Measurements from ENCODE around the gene TEX26.

DNA sequence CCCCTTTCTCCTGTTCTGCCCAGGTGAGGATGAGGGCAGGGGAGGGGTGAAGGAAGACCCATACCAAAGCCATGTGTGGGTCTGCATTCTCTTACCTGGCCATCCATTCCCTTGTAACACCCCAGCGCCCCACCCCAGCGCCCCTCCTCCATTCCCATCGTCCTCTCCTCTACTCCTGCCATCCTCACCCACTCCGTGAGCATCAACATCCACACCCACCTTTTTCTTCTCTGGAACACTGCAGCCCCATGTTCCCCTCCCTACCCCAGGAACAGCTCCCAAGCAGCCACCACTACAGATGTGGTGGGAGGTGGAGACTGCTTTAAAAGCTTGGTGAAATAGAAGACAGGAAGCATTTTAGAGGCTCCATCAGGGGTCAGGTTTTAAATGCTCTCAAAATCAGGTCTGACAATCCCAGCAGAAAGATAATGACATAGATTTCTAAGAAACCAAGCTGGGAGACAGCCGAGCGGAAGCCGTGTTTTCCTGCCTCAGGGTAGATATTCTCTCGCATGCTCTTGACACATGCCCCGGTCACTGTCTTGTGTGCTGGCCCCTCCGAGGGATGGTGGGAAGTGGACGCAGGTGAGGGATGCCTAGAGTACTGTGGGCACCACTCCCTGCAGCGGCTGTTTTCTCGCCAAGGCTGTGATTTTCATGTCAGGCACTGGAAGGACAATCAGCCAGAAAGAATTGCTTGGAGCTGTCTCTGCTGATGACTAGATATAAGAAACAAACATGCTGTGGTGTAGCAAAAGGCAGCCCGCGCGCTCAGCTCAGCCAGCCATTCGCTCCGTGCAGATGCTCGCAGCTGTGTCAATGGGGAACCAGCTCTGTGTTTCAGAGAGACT, 16.5 kb upstream of the TEX26 start:
- no peak for TF ChIP-seq RAD21 (IDR thresholded peaks at IDR 0.05; ENCODE audit: low read depth)
- no peak for TF ChIP-seq TEAD4 (IDR thresholded peaks at IDR 0.05)
- no peak for TF ChIP-seq YY1 (IDR thresholded peaks at IDR 0.05; ENCODE audit: low read depth)
- no peak for TF ChIP-seq EP300 (IDR thresholded peaks at IDR 0.05; ENCODE audit: borderline replicate concordance)
- TF ChIP-seq CREB1 (IDR thresholded peaks at IDR 0.05; ENCODE audit: low read depth) = no peak
- no peak for TF ChIP-seq ZBTB7A (IDR thresholded peaks at IDR 0.05; ENCODE audit: low read depth)
- TF ChIP-seq TAF1 (IDR thresholded peaks at IDR 0.05; ENCODE audit: low read depth) = no peak
- TF ChIP-seq EGR1 (IDR thresholded peaks at IDR 0.05) = no peak
- TF ChIP-seq, protein P1, sequence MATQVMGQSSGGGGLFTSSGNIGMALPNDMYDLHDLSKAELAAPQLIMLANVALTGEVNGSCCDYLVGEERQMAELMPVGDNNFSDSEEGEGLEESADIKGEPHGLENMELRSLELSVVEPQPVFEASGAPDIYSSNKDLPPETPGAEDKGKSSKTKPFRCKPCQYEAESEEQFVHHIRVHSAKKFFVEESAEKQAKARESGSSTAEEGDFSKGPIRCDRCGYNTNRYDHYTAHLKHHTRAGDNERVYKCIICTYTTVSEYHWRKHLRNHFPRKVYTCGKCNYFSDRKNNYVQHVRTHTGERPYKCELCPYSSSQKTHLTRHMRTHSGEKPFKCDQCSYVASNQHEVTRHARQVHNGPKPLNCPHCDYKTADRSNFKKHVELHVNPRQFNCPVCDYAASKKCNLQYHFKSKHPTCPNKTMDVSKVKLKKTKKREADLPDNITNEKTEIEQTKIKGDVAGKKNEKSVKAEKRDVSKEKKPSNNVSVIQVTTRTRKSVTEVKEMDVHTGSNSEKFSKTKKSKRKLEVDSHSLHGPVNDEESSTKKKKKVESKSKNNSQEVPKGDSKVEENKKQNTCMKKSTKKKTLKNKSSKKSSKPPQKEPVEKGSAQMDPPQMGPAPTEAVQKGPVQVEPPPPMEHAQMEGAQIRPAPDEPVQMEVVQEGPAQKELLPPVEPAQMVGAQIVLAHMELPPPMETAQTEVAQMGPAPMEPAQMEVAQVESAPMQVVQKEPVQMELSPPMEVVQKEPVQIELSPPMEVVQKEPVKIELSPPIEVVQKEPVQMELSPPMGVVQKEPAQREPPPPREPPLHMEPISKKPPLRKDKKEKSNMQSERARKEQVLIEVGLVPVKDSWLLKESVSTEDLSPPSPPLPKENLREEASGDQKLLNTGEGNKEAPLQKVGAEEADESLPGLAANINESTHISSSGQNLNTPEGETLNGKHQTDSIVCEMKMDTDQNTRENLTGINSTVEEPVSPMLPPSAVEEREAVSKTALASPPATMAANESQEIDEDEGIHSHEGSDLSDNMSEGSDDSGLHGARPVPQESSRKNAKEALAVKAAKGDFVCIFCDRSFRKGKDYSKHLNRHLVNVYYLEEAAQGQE (IDR thresholded peaks at IDR 0.05; ENCODE audit: low read depth) = no peak
- TF ChIP-seq CEBPB (IDR thresholded peaks at IDR 0.05) = no peak
- TF ChIP-seq, protein P2, sequence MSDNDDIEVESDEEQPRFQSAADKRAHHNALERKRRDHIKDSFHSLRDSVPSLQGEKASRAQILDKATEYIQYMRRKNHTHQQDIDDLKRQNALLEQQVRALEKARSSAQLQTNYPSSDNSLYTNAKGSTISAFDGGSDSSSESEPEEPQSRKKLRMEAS (IDR thresholded peaks at IDR 0.05) = no peak
- TF ChIP-seq TCF12 (IDR thresholded peaks at IDR 0.05; ENCODE audit: low read depth) = no peak
- TF ChIP-seq, protein P3, sequence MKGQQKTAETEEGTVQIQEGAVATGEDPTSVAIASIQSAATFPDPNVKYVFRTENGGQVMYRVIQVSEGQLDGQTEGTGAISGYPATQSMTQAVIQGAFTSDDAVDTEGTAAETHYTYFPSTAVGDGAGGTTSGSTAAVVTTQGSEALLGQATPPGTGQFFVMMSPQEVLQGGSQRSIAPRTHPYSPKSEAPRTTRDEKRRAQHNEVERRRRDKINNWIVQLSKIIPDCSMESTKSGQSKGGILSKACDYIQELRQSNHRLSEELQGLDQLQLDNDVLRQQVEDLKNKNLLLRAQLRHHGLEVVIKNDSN (IDR thresholded peaks at IDR 0.05) = no peak

Data from Ishikawa (cell line).